ENCODE measurements around the gene TMEM260.

The TMEM260 gene

GRCh38 chr14:56569174-56569573 lies 10.4 kb upstream of the TMEM260 start:
- H3K9me3 ChIP-seq (ENCODE audit: insufficient read depth, low read depth, low read length), result no peaks in the 10 kb centered on the region
- no peak overlapping the region for H3K27ac ChIP-seq (ENCODE audit: low read length)
- H3K27me3 ChIP-seq (ENCODE audit: insufficient read depth, low read length), result no peaks in the 10 kb centered on the region
- no peaks in the 10 kb centered on the region for H3K36me3 ChIP-seq (ENCODE audit: insufficient read depth, low read depth, low read length)
- H3K4me1 ChIP-seq (ENCODE audit: insufficient read depth, low read length), result no peaks in the 10 kb centered on the region
- no peak overlapping the region for H3K4me3 ChIP-seq (ENCODE audit: low read length)
- no peak overlapping the region for H3K9ac ChIP-seq (ENCODE audit: low read depth, low read length)

- Histone ChIP-seq H3K4me3 (ENCODE audit: low read length) (no peak overlapping the region), H3K9me3 (ENCODE audit: insufficient read depth, low read depth, low read length) (no peaks in the 10 kb centered on the region), H3K27ac (ENCODE audit: low read length) (no peak overlapping the region), H3K4me1 (ENCODE audit: insufficient read depth, low read length) (no peaks in the 10 kb centered on the region), H3K27me3 (ENCODE audit: insufficient read depth, low read length) (no peaks in the 10 kb centered on the region), H3K36me3 (ENCODE audit: insufficient read depth, low read depth, low read length) (no peaks in the 10 kb centered on the region), H3K9ac (ENCODE audit: low read depth, low read length) (no peak overlapping the region)
Observed at GRCh38 chr14:56570295-56570694, 9.3 kb upstream of the TMEM260 start.

- H3K4me3 ChIP-seq (ENCODE audit: low read length), result peak overlapping the region; percentile 89
- peak overlapping the region; percentile 94 for H3K27ac ChIP-seq (ENCODE audit: low read length)
- H3K4me1 ChIP-seq (ENCODE audit: insufficient read depth, low read length), result no peaks in the 10 kb centered on the region
- H3K9ac ChIP-seq (ENCODE audit: low read depth, low read length), result peak overlapping the region; percentile 99
- H3K36me3 ChIP-seq (ENCODE audit: insufficient read depth, low read depth, low read length), result no peaks in the 10 kb centered on the region
- no peaks in the 10 kb centered on the region for H3K9me3 ChIP-seq (ENCODE audit: insufficient read depth, low read depth, low read length)
- no peaks in the 10 kb centered on the region for H3K27me3 ChIP-seq (ENCODE audit: insufficient read depth, low read length)
Observed at GRCh38 chr14:56580221-56580711, 668 bp downstream of the TMEM260 start.

GRCh38 chr14:56581041-56581727 lies 1.6 kb downstream of the TMEM260 start:
- H3K9me3 ChIP-seq (ENCODE audit: insufficient read depth, low read depth, low read length), result no peaks in the 10 kb centered on the region
- H3K4me3 ChIP-seq (ENCODE audit: low read length), result peak overlapping the region; percentile 89
- peaks cover 6% of the 10 kb centered on the region; the same call in 1 of the 2 replicates for H3K36me3 ChIP-seq (ENCODE audit: insufficient read depth, low read depth, low read length)
- H3K9ac ChIP-seq (ENCODE audit: low read depth, low read length), result peak overlapping the region; percentile 99; the same call in 1 of the 2 replicates
- H3K27ac ChIP-seq (ENCODE audit: low read length), result no peak overlapping the region
- H3K27me3 ChIP-seq (ENCODE audit: insufficient read depth, low read length), result no peaks in the 10 kb centered on the region
- H3K4me1 ChIP-seq (ENCODE audit: insufficient read depth, low read length), result no peaks in the 10 kb centered on the region

- no peak overlapping the region for H3K9ac ChIP-seq (ENCODE audit: low read depth, low read length)
- H3K9me3 ChIP-seq (ENCODE audit: insufficient read depth, low read depth, low read length), result no peaks in the 10 kb centered on the region
- no peak overlapping the region for H3K27ac ChIP-seq (ENCODE audit: low read length)
- H3K4me3 ChIP-seq (ENCODE audit: low read length), result no peak overlapping the region
- H3K4me1 ChIP-seq (ENCODE audit: insufficient read depth, low read length), result no peaks in the 10 kb centered on the region
- H3K36me3 ChIP-seq (ENCODE audit: insufficient read depth, low read depth, low read length), result peaks cover 18% of the 10 kb centered on the region
- H3K27me3 ChIP-seq (ENCODE audit: insufficient read depth, low read length), result no peaks in the 10 kb centered on the region
Observed at GRCh38 chr14:56585461-56586084, 6.0 kb downstream of the TMEM260 start.

GRCh38 chr14:56587701-56588100 lies 8.1 kb downstream of the TMEM260 start:
- H3K4me1 ChIP-seq (ENCODE audit: insufficient read depth, low read length), result no peaks in the 10 kb centered on the region
- H3K27ac ChIP-seq (ENCODE audit: low read length), result no peak overlapping the region
- H3K36me3 ChIP-seq (ENCODE audit: insufficient read depth, low read depth, low read length), result peaks cover 22% of the 10 kb centered on the region
- H3K9ac ChIP-seq (ENCODE audit: low read depth, low read length), result no peak overlapping the region
- H3K4me3 ChIP-seq (ENCODE audit: low read length), result no peak overlapping the region
- H3K27me3 ChIP-seq (ENCODE audit: insufficient read depth, low read length), result no peaks in the 10 kb centered on the region
- H3K9me3 ChIP-seq (ENCODE audit: insufficient read depth, low read depth, low read length), result no peaks in the 10 kb centered on the region

GRCh38 chr14:56590535-56590960 lies 10.9 kb downstream of the TMEM260 start:
- Histone ChIP-seq H3K4me3 (ENCODE audit: low read length) (no peak overlapping the region), H3K27ac (ENCODE audit: low read length) (no peak overlapping the region)

GRCh38 chr14:56592746-56593544 lies 13.3 kb downstream of the TMEM260 start:
- Histone ChIP-seq H3K4me3 (ENCODE audit: low read length) (no peak overlapping the region), H3K4me1 (ENCODE audit: insufficient read depth, low read length) (no peaks in the 10 kb centered on the region), H3K27me3 (ENCODE audit: insufficient read depth, low read length) (no peaks in the 10 kb centered on the region), H3K27ac (ENCODE audit: low read length) (no peak overlapping the region), H3K9me3 (ENCODE audit: insufficient read depth, low read depth, low read length) (no peaks in the 10 kb centered on the region), H3K36me3 (ENCODE audit: insufficient read depth, low read depth, low read length) (peaks cover 16% of the 10 kb centered on the region), H3K9ac (ENCODE audit: low read depth, low read length) (no peak overlapping the region)

More at GRCh38 chr14:56590535-56590960, 10.9 kb downstream of the TMEM260 start:
- Histone ChIP-seq H3K27me3 (ENCODE audit: insufficient read depth, low read length) (no peaks in the 10 kb centered on the region), H3K9ac (ENCODE audit: low read depth, low read length) (no peak overlapping the region), H3K36me3 (ENCODE audit: insufficient read depth, low read depth, low read length) (peaks cover 30% of the 10 kb centered on the region), H3K9me3 (ENCODE audit: insufficient read depth, low read depth, low read length) (no peaks in the 10 kb centered on the region), H3K4me1 (ENCODE audit: insufficient read depth, low read length) (no peaks in the 10 kb centered on the region)

GRCh38 chr14:56594428-56594827 lies 14.8 kb downstream of the TMEM260 start:
- Histone ChIP-seq H3K27ac (ENCODE audit: low read length) (no peak overlapping the region), H3K9me3 (ENCODE audit: insufficient read depth, low read depth, low read length) (no peaks in the 10 kb centered on the region), H3K36me3 (ENCODE audit: insufficient read depth, low read depth, low read length) (peaks cover 12% of the 10 kb centered on the region)

GRCh38 chr14:56598519-56598918 lies 18.9 kb downstream of the TMEM260 start:
- no peak overlapping the region for H3K4me3 ChIP-seq (ENCODE audit: low read length)
- no peaks in the 10 kb centered on the region for H3K27me3 ChIP-seq (ENCODE audit: insufficient read depth, low read length)
- H3K4me1 ChIP-seq (ENCODE audit: insufficient read depth, low read length), result no peaks in the 10 kb centered on the region
- 0 out of 2 replicates have a peak, but pooled peaks cover 2% of the 10 kb centered on the region for H3K36me3 ChIP-seq (ENCODE audit: insufficient read depth, low read depth, low read length)
- H3K9ac ChIP-seq (ENCODE audit: low read depth, low read length), result no peak overlapping the region
- no peaks in the 10 kb centered on the region for H3K9me3 ChIP-seq (ENCODE audit: insufficient read depth, low read depth, low read length)
- no peak overlapping the region for H3K27ac ChIP-seq (ENCODE audit: low read length)

More at GRCh38 chr14:56594428-56594827, 14.8 kb downstream of the TMEM260 start:
- Histone ChIP-seq H3K9ac (ENCODE audit: low read depth, low read length) (no peak overlapping the region), H3K27me3 (ENCODE audit: insufficient read depth, low read length) (no peaks in the 10 kb centered on the region), H3K4me1 (ENCODE audit: insufficient read depth, low read length) (no peaks in the 10 kb centered on the region), H3K4me3 (ENCODE audit: low read length) (no peak overlapping the region)

GRCh38 chr14:56603648-56604047 lies 24.1 kb downstream of the TMEM260 start:
- Histone ChIP-seq H3K4me3 (ENCODE audit: low read length) (no peak overlapping the region), H3K27me3 (ENCODE audit: insufficient read depth, low read length) (no peaks in the 10 kb centered on the region), H3K9ac (ENCODE audit: low read depth, low read length) (no peak overlapping the region), H3K9me3 (ENCODE audit: insufficient read depth, low read depth, low read length) (no peaks in the 10 kb centered on the region), H3K27ac (ENCODE audit: low read length) (no peak overlapping the region), H3K36me3 (ENCODE audit: insufficient read depth, low read depth, low read length) (0 out of 2 replicates have a peak, but pooled peaks cover 10% of the 10 kb centered on the region), H3K4me1 (ENCODE audit: insufficient read depth, low read length) (no peaks in the 10 kb centered on the region)

All from iPS-20b (cell line).